Astrocyte (in vitro differentiated cells and primary cell): ENCODE results near the gene PIP4K2A. TPM values are rescaled to one million over a fixed set of nuclear protein-coding genes. Genes with fewer than 3 reads are reported as not detected.

Source experiments
- DNase-seq: peaks from one replicate; pipeline ENCODE4 v3.0.0-alpha.2; 2010; ENCODE audit warnings: low read depth
- FAIRE-seq: peaks from 2 replicates; lab custom pipeline; 2011; peaks lifted over from hg19 to GRCh38; lab: Jason Lieb, UNC
- H2AFZ ChIP-seq: 2 replicates; pipeline ENCODE4 v1.6.0; 2012; ENCODE audit warnings: low read depth, low read length, inconsistent platforms
- H3K27ac ChIP-seq: 2 replicates; pipeline ENCODE4 v1.5.1; 2011; ENCODE audit warnings: low read depth, low read length, inconsistent platforms
- H3K27me3 ChIP-seq: 2 replicates; pipeline ENCODE4 v1.6.0; 2011; ENCODE audit warnings: low read length, inconsistent platforms; ENCODE audit not compliant: insufficient read depth
- H3K36me3 ChIP-seq: 2 replicates; pipeline ENCODE4 v1.5.1; 2011; ENCODE audit warnings: low read length, inconsistent platforms; ENCODE audit not compliant: insufficient read depth
- H3K4me1 ChIP-seq: 2 replicates; pipeline ENCODE4 v1.5.1; 2011; ENCODE audit warnings: low read length, inconsistent platforms; ENCODE audit not compliant: insufficient read depth
- H3K4me2 ChIP-seq: 2 replicates; pipeline ENCODE4 v1.6.0; 2012; ENCODE audit warnings: low read length, inconsistent platforms
- H3K4me3 ChIP-seq: 2 replicates; pipeline ENCODE4 v1.5.1; 2011; ENCODE audit warnings: low read depth, mild to moderate bottlenecking, low read length, inconsistent platforms; ENCODE audit not compliant: insufficient read depth
- H3K79me2 ChIP-seq: 2 replicates; pipeline ENCODE4 v1.6.0; 2012; ENCODE audit warnings: mild to moderate bottlenecking, low read length, inconsistent platforms; ENCODE audit not compliant: insufficient read depth
- H3K9ac ChIP-seq: 2 replicates; pipeline ENCODE4 v1.6.0; 2012; ENCODE audit warnings: mild to moderate bottlenecking, low read length, inconsistent platforms
- H3K9me3 ChIP-seq: 2 replicates; pipeline ENCODE4 v1.5.1; 2012; ENCODE audit warnings: low read depth, mild to moderate bottlenecking, low read length, inconsistent platforms; ENCODE audit not compliant: insufficient read depth
- H4K20me1 ChIP-seq: 2 replicates; pipeline ENCODE4 v1.6.0; 2012; ENCODE audit warnings: low read length, inconsistent platforms; ENCODE audit not compliant: insufficient read depth
- H3K27ac Mint-ChIP-seq: one replicate; pipeline ENCODE4 v1.8.0; 2021; ENCODE audit warnings: mild to moderate bottlenecking, mixed read lengths; ENCODE audit not compliant: unreplicated experiment
- H3K27me3 Mint-ChIP-seq: one replicate; pipeline ENCODE4 v1.8.0; 2021; ENCODE audit warnings: low read depth, mixed read lengths; ENCODE audit not compliant: unreplicated experiment
- H3K36me3 Mint-ChIP-seq: one replicate; pipeline ENCODE4 v1.8.0; 2021; ENCODE audit warnings: low read depth, mixed read lengths; ENCODE audit not compliant: unreplicated experiment
- H3K4me1 Mint-ChIP-seq: one replicate; pipeline ENCODE4 v1.8.0; 2021; ENCODE audit warnings: low read depth, mixed read lengths; ENCODE audit not compliant: unreplicated experiment
- H3K4me3 Mint-ChIP-seq: one replicate; pipeline ENCODE4 v1.8.0; 2021; ENCODE audit warnings: mild to moderate bottlenecking, moderate library complexity, mixed read lengths; ENCODE audit not compliant: unreplicated experiment
- H3K9me3 Mint-ChIP-seq: one replicate; pipeline ENCODE4 v1.8.0; 2021; ENCODE audit warnings: mild to moderate bottlenecking, mixed read lengths; ENCODE audit not compliant: unreplicated experiment
- EZH2 ChIP-seq: IDR thresholded peaks from 2 replicates; pipeline ENCODE4 v1.6.1; 2012; ENCODE audit warnings: mild to moderate bottlenecking, low read length, inconsistent platforms; ENCODE audit not compliant: insufficient read depth
- total RNA-seq: library from RNA; stranded (reverse); gene quantifications from 2 replicates; pipeline ENCODE4 v1.2.1, GENCODE V29; 2021
- TF ChIP-seq, protein P1 (sequence below): IDR thresholded peaks from 2 replicates; pipeline ENCODE4 v1.5.1; 2011; ENCODE audit warnings: low read depth, mild to moderate bottlenecking, inconsistent platforms, low read length, moderate library complexity; ENCODE audit not compliant: insufficient read depth

Gene PIP4K2A
- total RNA-seq, 1 donor from 2014 or later: 36.8 TPM

DNA sequence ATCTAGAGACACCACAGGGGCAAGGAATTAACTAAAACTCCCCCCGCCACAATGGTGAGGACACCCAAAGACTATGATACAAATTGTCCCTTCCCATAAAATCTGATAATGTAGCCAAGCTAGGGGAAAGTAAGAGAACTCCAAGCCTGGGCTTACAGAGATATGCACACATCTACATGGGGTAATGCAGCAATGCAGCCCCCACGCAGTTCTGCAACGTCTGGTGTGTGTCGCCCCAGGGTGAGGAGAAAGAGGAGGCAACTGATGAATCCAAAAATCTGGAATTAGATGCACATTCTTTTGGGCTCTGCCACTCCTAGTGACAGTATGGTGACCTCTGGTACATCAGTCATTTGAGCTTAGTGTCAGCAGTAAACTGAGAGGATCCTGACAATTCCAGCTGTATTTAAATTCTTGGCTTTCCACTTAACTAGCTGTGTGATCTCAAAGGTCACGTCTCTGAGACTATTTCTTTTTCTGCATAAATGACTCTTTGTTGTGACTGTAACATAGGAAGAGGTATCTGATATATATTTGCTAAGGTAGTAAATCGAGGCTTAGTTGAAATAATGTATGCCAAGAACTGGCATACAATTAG lies 51.5 kb downstream of the PIP4K2A start:
- H3K4me1 Mint-ChIP-seq: peaks cover 30% of the 10 kb centered on the region
- DNase-seq (no peak), FAIRE-seq (no peak)
- Histone ChIP-seq H3K9ac (no peak overlapping the region), H3K9me3 (no peaks in the 10 kb centered on the region), H3K4me3 (no peak overlapping the region), H4K20me1 (peaks cover 46% of the 10 kb centered on the region), H3K79me2 (peaks cover 64% of the 10 kb centered on the region), H3K27ac (no peak overlapping the region), H3K27me3 (no peaks in the 10 kb centered on the region), H3K4me2 (no peak overlapping the region), H3K36me3 (no peaks in the 10 kb centered on the region), H2AFZ (no peak overlapping the region), H3K4me1 (peaks cover 6% of the 10 kb centered on the region)
- H3K4me3 Mint-ChIP-seq: no peak overlapping the region
- TF ChIP-seq, protein P1, sequence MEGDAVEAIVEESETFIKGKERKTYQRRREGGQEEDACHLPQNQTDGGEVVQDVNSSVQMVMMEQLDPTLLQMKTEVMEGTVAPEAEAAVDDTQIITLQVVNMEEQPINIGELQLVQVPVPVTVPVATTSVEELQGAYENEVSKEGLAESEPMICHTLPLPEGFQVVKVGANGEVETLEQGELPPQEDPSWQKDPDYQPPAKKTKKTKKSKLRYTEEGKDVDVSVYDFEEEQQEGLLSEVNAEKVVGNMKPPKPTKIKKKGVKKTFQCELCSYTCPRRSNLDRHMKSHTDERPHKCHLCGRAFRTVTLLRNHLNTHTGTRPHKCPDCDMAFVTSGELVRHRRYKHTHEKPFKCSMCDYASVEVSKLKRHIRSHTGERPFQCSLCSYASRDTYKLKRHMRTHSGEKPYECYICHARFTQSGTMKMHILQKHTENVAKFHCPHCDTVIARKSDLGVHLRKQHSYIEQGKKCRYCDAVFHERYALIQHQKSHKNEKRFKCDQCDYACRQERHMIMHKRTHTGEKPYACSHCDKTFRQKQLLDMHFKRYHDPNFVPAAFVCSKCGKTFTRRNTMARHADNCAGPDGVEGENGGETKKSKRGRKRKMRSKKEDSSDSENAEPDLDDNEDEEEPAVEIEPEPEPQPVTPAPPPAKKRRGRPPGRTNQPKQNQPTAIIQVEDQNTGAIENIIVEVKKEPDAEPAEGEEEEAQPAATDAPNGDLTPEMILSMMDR: no peak
- no peak overlapping the region for H3K27ac Mint-ChIP-seq
- H3K36me3 Mint-ChIP-seq: no peaks in the 10 kb centered on the region
- H3K9me3 Mint-ChIP-seq: no peaks in the 10 kb centered on the region
- no peaks in the 10 kb centered on the region for H3K27me3 Mint-ChIP-seq

DNA sequence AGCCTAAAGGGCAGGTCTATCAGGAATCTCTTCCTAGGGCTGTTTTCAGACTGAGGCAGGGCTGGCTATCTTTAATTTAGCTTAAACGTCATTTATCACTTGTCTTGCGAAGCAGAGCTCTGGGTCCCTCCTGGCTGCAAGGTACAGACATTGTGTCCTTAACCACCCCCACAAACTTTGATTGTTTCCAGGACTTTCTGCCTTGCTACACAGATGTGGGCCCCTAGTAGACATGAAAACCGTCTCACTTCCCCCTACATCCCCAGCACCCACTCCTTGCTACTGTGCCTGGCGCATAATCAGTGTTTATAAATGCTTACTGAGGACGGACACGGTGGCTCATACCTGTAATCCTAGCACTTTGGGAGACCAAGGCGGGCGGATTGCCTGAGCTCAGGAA lies 54.5 kb downstream of the PIP4K2A start:
- Mint-ChIP-seq H3K27ac (no peak overlapping the region), H3K27me3 (no peaks in the 10 kb centered on the region), H3K4me1 (peaks cover 29% of the 10 kb centered on the region)

More for the DNA sequence above, 54.5 kb downstream of the PIP4K2A start:
- no peaks in the 10 kb centered on the region for H3K27me3 ChIP-seq
- no peak for TF ChIP-seq EZH2
- TF ChIP-seq, protein P1: no peak
- Mint-ChIP-seq H3K4me3 (no peak overlapping the region), H3K9me3 (no peaks in the 10 kb centered on the region), H3K36me3 (peaks cover 6% of the 10 kb centered on the region)
- H3K4me3 ChIP-seq: no peak overlapping the region
- no peaks in the 10 kb centered on the region for H3K9me3 ChIP-seq
- peaks cover 38% of the 10 kb centered on the region for H4K20me1 ChIP-seq
- FAIRE-seq: no peak
- no peak for DNase-seq
- peaks cover 6% of the 10 kb centered on the region for H3K4me1 ChIP-seq
- H3K27ac ChIP-seq: no peak overlapping the region
- H3K9ac ChIP-seq: no peak overlapping the region
- H3K79me2 ChIP-seq: peaks cover 58% of the 10 kb centered on the region
- H2AFZ ChIP-seq: no peak overlapping the region
- no peak overlapping the region for H3K4me2 ChIP-seq
- no peaks in the 10 kb centered on the region for H3K36me3 ChIP-seq
